NCI-H2196 (cell line): ENCODE results near the gene DISP1.
A peak's percentile ranks its signal among the peaks of the same experiment; 100 is the strongest.

Source experiments
- DNase-seq: peaks from one replicate; lab custom pipeline; 2025; ENCODE audit not compliant: unreplicated experiment; lab: John Stamatoyannopoulos, UW

Gene DISP1, protein sequence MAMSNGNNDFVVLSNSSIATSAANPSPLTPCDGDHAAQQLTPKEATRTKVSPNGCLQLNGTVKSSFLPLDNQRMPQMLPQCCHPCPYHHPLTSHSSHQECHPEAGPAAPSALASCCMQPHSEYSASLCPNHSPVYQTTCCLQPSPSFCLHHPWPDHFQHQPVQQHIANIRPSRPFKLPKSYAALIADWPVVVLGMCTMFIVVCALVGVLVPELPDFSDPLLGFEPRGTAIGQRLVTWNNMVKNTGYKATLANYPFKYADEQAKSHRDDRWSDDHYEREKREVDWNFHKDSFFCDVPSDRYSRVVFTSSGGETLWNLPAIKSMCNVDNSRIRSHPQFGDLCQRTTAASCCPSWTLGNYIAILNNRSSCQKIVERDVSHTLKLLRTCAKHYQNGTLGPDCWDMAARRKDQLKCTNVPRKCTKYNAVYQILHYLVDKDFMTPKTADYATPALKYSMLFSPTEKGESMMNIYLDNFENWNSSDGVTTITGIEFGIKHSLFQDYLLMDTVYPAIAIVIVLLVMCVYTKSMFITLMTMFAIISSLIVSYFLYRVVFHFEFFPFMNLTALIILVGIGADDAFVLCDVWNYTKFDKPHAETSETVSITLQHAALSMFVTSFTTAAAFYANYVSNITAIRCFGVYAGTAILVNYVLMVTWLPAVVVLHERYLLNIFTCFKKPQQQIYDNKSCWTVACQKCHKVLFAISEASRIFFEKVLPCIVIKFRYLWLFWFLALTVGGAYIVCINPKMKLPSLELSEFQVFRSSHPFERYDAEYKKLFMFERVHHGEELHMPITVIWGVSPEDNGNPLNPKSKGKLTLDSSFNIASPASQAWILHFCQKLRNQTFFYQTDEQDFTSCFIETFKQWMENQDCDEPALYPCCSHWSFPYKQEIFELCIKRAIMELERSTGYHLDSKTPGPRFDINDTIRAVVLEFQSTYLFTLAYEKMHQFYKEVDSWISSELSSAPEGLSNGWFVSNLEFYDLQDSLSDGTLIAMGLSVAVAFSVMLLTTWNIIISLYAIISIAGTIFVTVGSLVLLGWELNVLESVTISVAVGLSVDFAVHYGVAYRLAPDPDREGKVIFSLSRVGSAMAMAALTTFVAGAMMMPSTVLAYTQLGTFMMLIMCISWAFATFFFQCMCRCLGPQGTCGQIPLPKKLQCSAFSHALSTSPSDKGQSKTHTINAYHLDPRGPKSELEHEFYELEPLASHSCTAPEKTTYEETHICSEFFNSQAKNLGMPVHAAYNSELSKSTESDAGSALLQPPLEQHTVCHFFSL (N-terminal part only)

DNA sequence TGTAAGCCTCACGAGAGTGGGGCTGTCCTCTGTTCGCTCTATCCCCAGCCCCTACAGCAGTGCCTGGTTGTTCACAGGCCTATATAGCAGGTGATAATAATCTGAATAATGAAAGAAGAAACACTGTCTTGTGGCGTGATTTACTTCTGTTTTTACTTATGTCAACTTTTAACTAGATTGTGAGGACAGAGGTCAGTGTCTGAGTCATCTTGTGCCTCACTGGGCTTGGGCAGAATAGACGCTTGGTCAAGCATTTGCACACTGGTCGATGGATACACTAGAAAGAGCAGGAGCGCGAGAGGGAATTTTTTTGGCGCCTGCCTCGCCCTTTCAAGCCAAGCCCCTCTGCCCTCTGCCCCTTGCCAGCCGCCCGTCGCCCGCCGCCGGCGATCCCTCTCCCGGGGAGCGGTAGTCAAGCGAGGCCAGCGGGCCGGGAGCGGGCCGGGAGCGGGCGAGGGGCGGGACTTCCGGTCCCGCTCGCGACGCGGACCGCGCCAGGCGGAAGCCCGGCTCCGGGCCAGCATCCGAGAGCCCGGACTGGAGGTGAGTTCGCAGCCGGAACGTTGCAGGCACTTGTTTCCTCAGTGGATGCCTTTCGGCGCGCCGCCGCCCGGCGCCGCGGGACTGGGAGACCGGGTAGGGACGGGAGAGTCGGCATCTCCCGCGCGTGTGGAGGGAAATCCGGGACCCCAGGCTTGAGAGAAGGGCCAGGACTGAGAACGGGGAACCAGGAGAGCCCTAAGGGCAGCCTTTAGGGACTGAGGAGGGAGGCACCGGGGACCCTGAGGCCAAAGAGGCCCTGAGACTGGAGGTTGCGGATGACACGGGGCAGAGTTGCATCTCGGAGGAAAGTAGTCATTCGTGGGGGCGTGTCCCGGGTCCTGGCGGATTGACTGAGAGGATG lies at the start of gene DISP1:
Gene DISP1, plus strand, starts transcription at position 504 of the 904 bp plus-strand sequence. CDS start 127,785 bp downstream, outside the sequence.
- DNase-seq, result peak; percentile 82

DNA sequence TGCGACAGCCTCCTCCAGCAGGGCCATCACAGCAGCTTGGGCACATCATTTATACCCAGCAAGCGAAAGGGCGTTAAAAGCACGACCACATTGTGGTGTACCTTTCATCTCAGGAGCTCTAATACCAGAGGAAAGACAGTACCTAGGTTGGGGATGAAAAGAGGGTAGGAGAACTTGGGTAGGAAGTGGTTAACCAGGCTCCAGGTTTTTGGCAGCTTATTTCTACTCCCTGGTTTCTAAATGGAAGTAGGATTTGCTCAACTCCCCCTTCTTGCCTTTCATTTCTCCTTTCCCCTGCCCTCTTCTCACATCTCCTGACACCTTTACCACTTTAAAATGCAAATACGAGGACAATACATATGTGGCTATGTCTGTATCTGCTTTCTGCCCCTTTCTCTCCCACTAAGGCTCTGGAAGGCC lies 47.7 kb upstream of the DISP1 start:
- no peak for DNase-seq

DNA sequence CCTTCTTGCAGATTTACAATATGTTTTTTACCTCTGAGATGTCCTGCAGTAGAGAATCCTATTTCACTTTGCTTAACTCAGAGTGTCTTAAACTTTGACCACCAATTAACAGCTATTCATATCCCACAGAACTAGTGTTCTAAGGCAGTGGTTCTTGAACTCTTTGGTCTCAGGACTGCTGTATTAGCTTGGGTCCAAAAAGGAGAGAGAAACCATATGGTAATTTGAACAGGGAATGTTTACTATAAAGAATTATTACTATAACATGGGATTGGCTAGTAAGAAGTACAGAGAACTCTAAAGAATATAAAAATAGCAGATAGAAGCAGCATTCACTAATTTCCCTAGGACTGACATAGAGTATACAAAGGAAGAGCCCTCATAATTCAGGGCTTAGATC lies 46.2 kb upstream of the DISP1 start:
- no peak for DNase-seq

DNA sequence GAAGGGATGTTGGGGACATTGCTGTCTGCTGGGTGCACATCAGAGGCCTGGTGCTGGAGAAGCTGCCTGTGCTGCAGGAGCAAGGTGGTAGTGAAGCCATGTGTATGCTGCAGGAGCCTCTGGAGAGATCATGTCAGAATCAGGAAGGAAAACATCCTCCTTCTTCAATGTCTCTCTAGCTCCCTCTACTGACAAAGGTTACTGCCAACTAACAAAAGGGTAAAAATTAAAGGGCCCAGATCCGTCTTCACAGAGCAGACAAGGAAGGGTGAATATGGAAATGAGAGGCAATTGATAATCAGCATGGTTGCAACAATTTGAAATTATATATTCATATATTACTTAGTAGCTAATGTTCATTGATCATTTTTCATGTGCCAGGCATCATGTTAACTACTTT lies 45.7 kb upstream of the DISP1 start:
- DNase-seq, result no peak

DNA sequence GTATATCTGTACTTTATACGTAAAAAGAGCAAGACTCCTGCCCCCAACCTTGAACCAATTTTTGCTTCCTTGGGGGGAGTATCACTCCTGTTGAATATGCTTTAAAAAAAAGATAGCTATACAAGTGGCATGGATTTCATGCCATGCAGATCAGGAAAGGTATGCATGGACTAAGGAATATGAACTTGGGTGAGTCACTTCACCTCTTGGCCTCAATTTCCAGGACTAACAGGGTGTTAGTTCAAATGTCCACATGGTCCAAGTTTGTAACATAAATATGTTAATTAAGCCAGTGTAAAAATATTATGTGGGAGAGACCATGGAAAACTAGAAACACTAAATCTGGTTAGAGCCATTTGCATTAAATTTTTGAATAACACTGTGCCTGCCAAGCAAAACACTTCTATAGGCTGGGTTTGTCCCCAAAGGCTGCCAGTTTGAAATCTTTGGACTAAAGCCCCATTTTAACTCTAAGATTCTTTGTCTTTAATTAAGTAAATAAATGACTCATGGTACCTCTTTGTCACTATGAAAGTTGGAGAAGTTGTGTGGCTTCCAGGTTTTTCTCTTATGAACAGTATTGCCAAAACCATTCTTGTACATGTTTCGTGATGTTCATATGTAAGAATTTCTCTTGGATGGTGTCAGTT lies 44.7 kb upstream of the DISP1 start:
- no peak for DNase-seq

DNA sequence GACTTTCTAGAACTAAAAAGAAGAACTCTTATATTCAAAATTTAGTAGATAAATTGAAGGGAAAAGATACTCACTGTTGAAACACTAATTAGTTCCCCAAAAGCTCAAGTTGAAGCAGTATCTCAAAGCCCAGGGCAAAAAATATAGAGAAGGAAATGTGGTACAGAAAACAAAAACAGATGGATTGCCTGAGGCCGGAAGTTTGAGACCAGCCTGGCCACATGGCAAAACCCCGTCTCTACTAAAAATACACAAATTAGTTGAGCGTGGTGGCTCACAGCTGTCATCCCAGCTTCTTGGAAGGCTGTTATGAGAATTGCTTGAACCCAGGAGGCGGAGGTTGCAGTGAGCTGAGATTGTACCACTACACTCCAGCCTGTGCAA lies 41.9 kb upstream of the DISP1 start:
- DNase-seq, result no peak

DNA sequence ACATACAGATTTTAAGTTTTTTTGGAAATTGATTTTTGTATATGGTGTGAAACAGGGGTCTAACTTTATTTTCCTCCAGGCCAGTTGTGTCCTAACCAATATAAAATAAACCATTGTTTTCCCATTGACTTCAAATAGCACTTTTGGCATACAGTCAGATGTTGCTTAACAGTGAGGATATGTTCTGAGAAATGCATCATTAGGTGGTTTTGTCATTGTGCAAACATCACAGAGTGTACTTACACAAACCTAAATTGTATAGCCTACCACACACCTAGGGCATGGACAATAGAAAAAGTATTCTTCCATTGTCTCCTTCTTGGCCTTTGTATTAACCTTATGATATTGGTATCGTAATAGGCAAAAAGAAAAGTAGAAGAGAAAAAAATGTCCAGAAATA lies 37.4 kb upstream of the DISP1 start:
- no peak for DNase-seq

DNA sequence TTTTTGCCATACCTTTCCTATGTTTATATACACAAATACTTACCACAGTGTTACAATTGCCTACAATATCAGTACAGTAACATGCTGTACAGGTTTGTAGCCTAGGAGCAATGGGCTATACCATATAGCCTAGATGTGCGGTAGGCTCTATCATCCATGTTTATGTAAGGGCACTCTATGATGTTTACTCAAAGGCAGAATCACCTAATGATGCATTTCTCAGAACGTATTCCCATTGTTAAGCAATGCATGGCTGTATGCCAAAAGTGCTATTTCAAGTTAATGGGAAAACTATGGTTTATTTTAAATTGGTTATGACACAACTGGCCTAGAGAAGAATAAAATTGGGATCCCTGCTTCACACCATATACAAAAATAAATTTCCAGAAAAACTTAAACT lies 36.9 kb upstream of the DISP1 start:
- DNase-seq, result no peak

DNA sequence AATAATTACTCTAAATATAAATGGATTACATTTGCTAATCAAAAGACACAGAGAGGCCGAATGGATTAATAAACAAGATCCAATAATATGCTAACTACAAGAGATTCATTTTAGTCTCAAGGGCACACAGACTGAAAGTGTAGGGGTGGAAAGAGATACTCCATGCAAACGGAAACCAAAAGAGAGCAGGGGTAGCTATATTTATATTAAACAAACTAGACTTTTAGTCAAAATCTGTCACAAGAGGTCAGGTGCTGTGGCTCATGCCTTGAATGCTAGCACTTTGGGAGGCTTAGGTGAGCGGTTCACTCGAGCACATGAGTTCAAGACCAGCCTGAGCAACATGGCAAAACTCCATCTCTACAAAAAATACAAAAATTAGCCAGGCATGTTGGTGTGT lies 33.6 kb upstream of the DISP1 start:
- DNase-seq, result no peak

DNA sequence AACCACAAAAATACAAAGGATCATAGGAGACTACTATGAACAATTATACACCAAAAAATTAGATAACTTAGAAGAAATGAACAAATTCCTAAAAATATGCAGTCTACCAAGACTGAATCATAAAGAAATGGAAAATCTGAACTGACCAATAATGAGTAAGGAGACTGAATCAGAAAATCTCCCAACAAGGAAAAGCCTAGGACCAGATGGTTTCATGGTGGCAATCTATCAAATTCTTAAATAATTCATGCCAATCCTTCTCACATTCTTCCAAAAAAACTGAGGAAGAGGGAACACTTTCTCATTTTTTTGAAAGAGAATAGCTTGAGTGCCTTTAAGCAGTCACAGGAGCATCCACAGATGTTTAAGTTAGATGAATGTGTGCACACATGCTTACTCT lies 31.8 kb upstream of the DISP1 start:
- no peak for DNase-seq

DNA sequence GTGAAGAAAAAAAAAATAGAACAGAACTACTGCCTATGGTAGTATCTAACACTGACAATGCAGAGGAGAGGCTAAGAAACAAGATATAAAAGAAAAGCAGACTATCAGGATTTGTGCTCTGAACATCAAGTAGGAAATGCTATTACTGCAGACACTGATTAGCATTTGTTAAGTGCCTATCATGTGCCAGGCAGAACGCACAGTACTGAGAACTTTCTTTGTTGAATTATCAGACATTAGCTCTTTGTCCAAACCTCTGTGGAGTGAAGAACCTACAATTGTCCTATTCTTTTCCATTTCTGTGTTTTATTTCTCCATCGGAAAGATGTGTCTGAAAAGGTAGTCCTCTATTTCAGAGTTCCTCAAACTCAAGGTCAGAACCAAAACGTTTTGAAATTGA lies 30.5 kb upstream of the DISP1 start:
- no peak for DNase-seq

DNA sequence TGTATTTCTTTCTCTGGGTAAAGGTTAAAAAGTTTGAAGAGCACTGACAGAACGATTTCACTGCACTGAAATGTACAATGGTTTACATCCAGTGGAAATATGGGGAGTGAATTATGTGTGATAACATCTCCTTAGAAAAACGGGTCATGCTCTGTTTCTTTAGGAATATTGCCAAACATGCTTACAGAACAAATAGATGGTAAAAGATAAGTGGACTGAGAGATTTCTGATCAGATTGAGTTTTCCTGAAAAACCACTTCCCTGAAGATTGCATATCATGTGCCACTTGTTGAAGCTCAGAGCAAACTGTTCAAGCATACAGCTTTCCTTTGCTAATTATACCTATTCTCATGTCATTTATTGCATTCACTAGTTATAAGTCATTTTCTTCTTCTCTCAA lies 29.9 kb upstream of the DISP1 start:
- DNase-seq, result no peak

DNA sequence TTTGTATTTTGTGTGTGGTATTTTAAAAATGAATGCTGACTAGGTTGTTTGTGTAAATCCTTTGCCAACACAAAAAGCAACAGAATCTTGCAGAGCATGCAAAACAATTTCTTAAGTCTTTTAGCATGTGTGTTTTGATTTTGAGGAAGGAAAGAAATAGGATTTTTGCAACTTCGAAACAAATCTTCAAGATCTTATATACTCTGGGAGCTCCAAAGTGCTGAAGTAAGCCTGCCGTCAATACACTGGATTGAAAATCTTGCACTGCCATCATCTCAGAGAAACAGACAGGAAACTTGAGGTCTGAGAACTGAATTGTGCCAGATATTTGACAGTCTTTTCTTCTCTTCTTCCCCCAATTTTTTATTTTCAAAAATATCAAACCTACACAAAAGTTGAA lies 29.3 kb upstream of the DISP1 start:
- DNase-seq, result no peak

DNA sequence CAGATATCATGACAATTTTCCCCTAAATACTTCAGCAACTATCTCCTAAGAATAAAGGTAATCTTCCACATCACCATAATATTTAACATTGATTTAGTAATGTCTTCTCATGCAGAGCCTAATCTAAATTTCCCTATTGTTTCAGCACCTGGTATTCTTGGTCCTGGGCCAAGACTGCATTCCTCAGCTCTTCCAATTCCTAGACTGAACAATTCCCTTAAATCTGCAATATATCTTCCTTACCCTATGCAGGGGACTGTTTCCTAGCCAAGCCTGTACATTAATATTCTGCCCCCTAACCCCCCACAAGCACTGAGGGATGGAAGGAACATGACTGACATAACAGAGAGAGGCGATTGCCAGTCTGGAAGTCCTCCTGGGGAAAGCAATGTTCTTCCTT lies 28.7 kb upstream of the DISP1 start:
- DNase-seq, result no peak

DNA sequence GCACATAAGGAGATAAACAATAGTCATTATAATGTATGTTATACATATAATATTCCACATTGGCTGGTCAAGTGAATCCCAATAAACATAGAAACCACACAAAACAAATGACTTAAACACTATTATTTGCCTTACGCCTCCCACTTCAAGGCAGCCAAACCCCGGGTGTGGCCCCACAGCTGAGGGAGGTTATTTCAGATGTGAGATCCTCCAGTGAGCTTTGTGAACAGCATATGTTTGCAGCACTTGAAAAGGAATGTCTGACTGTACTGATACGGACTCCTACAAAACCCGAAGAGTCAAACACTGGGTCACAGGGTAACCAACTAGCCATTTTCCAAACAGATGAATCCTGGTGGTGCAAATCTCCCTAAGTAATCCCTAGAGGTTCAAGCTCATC lies 27.1 kb upstream of the DISP1 start:
- DNase-seq, result no peak

DNA sequence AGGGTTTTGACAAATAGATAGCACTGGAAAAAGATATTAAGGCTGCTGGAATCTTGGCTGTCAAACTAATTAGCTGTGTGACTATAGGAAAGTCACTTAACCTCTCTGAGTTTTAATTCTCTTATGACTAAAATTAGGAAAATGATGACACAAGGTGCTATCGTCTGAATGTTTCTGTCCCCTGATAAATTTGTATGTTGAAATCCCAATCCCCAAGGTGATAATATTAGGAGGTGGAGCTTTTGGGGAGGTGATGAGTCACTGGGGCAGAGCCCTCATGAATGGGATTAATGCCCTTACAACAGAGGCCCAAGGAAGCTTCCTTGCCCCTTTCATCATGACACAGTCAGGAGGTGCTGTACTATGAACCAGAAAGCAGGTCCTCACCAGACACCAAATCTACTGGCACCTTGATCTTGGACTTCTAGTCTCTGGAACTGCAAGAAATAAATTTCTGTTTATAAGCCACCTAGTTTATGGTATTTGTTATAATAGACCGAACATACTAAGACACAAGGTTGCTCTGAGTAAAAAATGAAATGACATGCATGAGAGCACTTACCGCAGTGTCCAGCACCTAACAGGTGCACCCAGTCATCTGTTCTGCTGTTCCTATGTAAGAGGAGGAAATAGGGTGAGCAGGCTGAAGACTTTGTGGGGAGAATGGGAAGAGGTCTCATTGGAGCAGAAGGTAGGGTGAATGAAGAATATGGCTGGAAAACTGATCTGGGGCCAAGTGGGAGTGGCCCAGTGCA lies 26.3 kb upstream of the DISP1 start:
- DNase-seq, result no peak

DNA sequence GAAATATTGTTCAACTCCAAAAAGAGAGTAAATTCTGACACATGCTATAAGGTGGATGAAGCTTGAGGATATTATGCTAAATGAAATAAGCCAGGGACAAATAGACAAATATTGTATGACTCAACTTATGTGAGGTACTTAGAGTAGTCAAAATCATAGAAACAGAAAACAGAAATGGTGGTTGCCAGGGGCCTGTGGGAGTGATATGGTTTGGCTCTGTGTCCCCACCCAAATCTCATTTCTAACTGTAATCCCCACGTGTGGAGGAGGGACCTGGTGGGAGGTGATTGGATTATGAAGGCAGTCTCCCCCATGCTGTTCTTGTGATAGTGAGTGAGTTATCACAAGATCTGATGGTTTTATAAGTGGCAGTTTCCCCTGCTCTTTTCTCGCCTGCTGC lies 24.7 kb upstream of the DISP1 start:
- no peak for DNase-seq

DNA sequence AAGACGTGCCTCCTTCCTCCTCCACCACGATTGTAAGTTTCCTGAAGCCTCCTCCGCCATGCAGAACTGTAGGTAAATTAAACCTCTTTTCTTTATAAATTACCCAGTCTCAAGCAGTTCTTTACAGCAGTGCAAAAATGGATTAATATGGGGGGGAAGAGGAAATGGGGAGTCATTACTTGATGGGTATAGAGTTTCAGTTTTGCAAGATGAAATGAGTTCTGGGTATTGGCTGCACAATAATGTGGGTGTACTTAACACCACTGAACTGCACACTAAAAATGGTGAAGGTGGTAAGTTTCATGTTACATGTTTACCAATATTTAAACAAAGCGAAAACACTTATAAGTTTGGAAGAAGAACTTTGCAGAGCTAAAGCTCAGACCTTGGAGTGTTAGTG lies 24.3 kb upstream of the DISP1 start:
- DNase-seq, result no peak

DNA sequence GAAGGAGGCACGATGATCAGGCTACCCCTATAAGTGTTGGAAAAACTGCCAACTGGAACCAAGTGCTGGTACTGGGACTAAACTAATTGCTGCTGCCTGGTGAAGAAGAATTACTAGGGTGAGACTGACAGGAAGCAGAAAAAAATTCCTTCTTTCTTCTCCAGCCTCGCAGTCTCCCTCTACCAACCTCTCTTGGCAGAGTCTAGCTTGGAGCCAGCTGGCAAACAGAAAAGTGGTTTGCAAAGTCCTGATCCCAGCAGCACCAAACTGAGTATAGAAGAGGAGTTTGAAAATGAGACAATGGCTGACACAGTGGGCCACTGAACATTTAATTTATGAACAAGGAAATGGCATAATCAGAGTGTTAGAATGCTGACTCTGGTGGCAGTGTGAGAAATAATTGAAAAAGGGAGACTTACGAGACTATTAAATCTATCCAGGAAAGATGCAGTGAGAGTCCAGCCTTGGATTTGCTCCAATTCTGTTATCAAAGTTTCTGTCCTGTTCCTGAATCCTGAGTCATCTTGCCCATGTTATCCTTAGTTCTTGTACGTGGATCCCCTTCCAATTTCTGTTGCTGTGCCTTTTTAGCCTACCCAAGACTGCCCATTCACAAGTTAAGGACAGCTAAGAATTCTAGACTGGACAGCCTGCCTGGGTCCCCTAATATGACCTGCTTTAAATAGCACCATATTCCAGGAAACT lies 23.7 kb upstream of the DISP1 start:
- no peak for DNase-seq
